Panc1 (cell line): ENCODE results near the gene ARMC12.

Experiments
- CTCF ChIP-seq: fragments of 450-650 bp; IDR thresholded peaks from 2 replicates; pipeline ENCODE4 v1.5.1; 2017; ENCODE audit warnings: mild to moderate bottlenecking
- SIN3A ChIP-seq: IDR thresholded peaks from 2 replicates; pipeline ENCODE4 v1.6.1; 2012; ENCODE audit warnings: low read depth, mild to moderate bottlenecking, low read length, moderate library complexity, borderline replicate concordance; ENCODE audit not compliant: insufficient read depth
- TF ChIP-seq, protein P1 (sequence below), 2 experiments: IDR thresholded peaks; 2 replicates each; pipeline ENCODE4 v1.6.1; 2011 to 2012; ENCODE audit warnings: low read depth in 2 of 2, control low read depth in 1 of 2, low read length in 1 of 2, mild to moderate bottlenecking in 1 of 2, moderate library complexity in 1 of 2; ENCODE audit not compliant: insufficient read depth in 1 of 2

GRCh38 chr6:35725081-35725708 is 11.6 kb upstream of the ARMC12 start:
- TF ChIP-seq CTCF (no peak), SIN3A (no peak)
- TF ChIP-seq, protein P1, sequence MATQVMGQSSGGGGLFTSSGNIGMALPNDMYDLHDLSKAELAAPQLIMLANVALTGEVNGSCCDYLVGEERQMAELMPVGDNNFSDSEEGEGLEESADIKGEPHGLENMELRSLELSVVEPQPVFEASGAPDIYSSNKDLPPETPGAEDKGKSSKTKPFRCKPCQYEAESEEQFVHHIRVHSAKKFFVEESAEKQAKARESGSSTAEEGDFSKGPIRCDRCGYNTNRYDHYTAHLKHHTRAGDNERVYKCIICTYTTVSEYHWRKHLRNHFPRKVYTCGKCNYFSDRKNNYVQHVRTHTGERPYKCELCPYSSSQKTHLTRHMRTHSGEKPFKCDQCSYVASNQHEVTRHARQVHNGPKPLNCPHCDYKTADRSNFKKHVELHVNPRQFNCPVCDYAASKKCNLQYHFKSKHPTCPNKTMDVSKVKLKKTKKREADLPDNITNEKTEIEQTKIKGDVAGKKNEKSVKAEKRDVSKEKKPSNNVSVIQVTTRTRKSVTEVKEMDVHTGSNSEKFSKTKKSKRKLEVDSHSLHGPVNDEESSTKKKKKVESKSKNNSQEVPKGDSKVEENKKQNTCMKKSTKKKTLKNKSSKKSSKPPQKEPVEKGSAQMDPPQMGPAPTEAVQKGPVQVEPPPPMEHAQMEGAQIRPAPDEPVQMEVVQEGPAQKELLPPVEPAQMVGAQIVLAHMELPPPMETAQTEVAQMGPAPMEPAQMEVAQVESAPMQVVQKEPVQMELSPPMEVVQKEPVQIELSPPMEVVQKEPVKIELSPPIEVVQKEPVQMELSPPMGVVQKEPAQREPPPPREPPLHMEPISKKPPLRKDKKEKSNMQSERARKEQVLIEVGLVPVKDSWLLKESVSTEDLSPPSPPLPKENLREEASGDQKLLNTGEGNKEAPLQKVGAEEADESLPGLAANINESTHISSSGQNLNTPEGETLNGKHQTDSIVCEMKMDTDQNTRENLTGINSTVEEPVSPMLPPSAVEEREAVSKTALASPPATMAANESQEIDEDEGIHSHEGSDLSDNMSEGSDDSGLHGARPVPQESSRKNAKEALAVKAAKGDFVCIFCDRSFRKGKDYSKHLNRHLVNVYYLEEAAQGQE (IDR thresholded peaks at IDR 0.05; ENCODE audit: insufficient read depth in 1 of 2, low read depth in 2 of 2, low read length in 1 of 2), result no peak
